ENCODE results near the gene CLEC4E. TPM values are rescaled to one million over a fixed set of nuclear protein-coding genes. Genes with fewer than 3 reads are reported as not detected.

The CLEC4E gene
- total and polyA plus RNA-seq, 2 of the 4 experiments (the other 2 are of a cell fraction) = not detected

- POLR2A ChIA-PET (ENCODE audit: unreplicated experiment) = no interaction called here
- no peaks in the 10 kb centered on the region for H3K4me1 ChIP-seq (ENCODE audit: control insufficient read depth, insufficient read depth, low read length)
- no peak within 1 kb of the TSS for H2AK9ac ChIP-seq (replicated peaks; ENCODE audit: low read depth, low read length, poor library complexity)
- BruUV-seq (replicated peaks) = no TSS peak
- no CpG with 5 or more reads among the region's 4 CpGs for WGBS, 2 experiments (ENCODE audit: extremely low coverage in 2 of 2, insufficient read length in 1 of 2)
- no peak within 1 kb of the TSS for H4K5ac ChIP-seq (ENCODE audit: low read depth, low read length)
- H3K4me2 ChIP-seq (ENCODE audit: low read depth, low read length) = no peak within 1 kb of the TSS
- H4K20me1 ChIP-seq (ENCODE audit: insufficient read depth, low read length) = no peaks in the 10 kb centered on the region
- H4K8ac ChIP-seq (ENCODE audit: low read depth in 2 of 2, low read length in 2 of 2) = no peak within 1 kb of the TSS
- CTCF ChIA-PET = interaction anchor here (0.6 kb wide), 1 partner anchor 508 kb away, joined by 3 read pairs; no protein-coding TSS in a partner anchor
- no peak within 1 kb of the TSS for H2AK5ac ChIP-seq (ENCODE audit: low read depth, low read length)
- H2AFZ ChIP-seq (replicated peaks; ENCODE audit: low read length, poor library complexity) = no peak within 1 kb of the TSS
- TF ChIP-seq NFE2L2 (IDR thresholded peaks at IDR 0.05; ENCODE audit: low read depth, low read length) = no peak
- TF ChIP-seq MAZ (IDR thresholded peaks at IDR 0.05; ENCODE audit: borderline replicate concordance, low read depth, low read length) = no peak
- no peak for TF ChIP-seq MXI1 (IDR thresholded peaks at IDR 0.05; ENCODE audit: borderline replicate concordance, low read depth, low read length)
- no peak for TF ChIP-seq ELK1 (IDR thresholded peaks at IDR 0.05; ENCODE audit: borderline replicate concordance, low read depth, low read length)
- TF ChIP-seq POLR2A (IDR thresholded peaks at IDR 0.05; ENCODE audit: low read depth, low read length) = no peak
- TF ChIP-seq BHLHE40 (IDR thresholded peaks at IDR 0.05; ENCODE audit: low read depth, low read length) = no peak
- TF ChIP-seq RFX5 (IDR thresholded peaks at IDR 0.05; ENCODE audit: low read depth, low read length) = no peak
- TF ChIP-seq SMC3 (IDR thresholded peaks at IDR 0.05; ENCODE audit: low read depth, low read length) = no peak
- no peak for TF ChIP-seq CEBPB (IDR thresholded peaks at IDR 0.05; ENCODE audit: low read depth, low read length)
- TF ChIP-seq CHD1 (IDR thresholded peaks at IDR 0.05; ENCODE audit: low read depth, low read length) = no peak
- no peak for TF ChIP-seq RCOR1 (IDR thresholded peaks at IDR 0.05; ENCODE audit: insufficient replicate concordance, low read length)
- no peaks in the 10 kb centered on the region for H3K79me1 ChIP-seq (ENCODE audit: low read depth in 1 of 2, low read length in 2 of 2)
- no peak within 1 kb of the TSS for H2BK120ac ChIP-seq (ENCODE audit: low read depth, low read length)
- no peaks in the 10 kb centered on the region for H3K9me1 ChIP-seq (ENCODE audit: insufficient read depth, low read length)
- no peak within 1 kb of the TSS for H3K18ac ChIP-seq (ENCODE audit: low read depth, low read length)
- no peak within 1 kb of the TSS for H2BK15ac ChIP-seq (ENCODE audit: low read depth, low read length)
- in situ Hi-C loops (cut with MboI; ENCODE audit: low sequenced_read_pairs) (no loop called here), intact Hi-C loops (cut with micrococcal nuclease) (no loop called here), dilution Hi-C loops (cut with HindIII; ENCODE audit: low sequenced_read_pairs, unreplicated experiment) (no loop called here)
- H2BK20ac ChIP-seq (ENCODE audit: low read depth, low read length) = no peak within 1 kb of the TSS
- no peak within 1 kb of the TSS for H3K23ac ChIP-seq (ENCODE audit: low read depth, low read length)
- H4K91ac ChIP-seq (ENCODE audit: insufficient read depth, low read depth, low read length) = no peak within 1 kb of the TSS
- H3K9ac ChIP-seq (ENCODE audit: low read depth, low read length) = no peak within 1 kb of the TSS
- no peaks in the 10 kb centered on the region for H3K27me3 ChIP-seq (ENCODE audit: control insufficient read depth, insufficient read depth, low read length)
- no peaks in the 10 kb centered on the region for H3K9me3 ChIP-seq (ENCODE audit: control insufficient read depth, insufficient read depth, low read length)
- H3K56ac ChIP-seq (ENCODE audit: extremely low read depth, insufficient read depth, low read length) = no peak within 1 kb of the TSS
- H2BK5ac ChIP-seq (ENCODE audit: low read depth, low read length, poor library complexity, severe bottlenecking) = no peak within 1 kb of the TSS
- H3K4ac ChIP-seq (ENCODE audit: low read depth, low read length) = no peak within 1 kb of the TSS
- no peaks in the 10 kb centered on the region for H3K36me3 ChIP-seq (ENCODE audit: control insufficient read depth, insufficient read depth, low read length)
- no peak within 1 kb of the TSS for H3K27ac ChIP-seq (ENCODE audit: insufficient read depth, low read length)
- no peak within 1 kb of the TSS for H3K14ac ChIP-seq (replicated peaks; ENCODE audit: low read depth, low read length)
- ATAC-seq (ENCODE audit: low read depth) (no peak), DNase-seq (no peak)
- no peak within 1 kb of the TSS for H3K4me3 ChIP-seq (ENCODE audit: insufficient read depth, low read depth, low read length)
Observed at GRCh38 chr12:8513256-8513655, 27.4 kb downstream of the CLEC4E start, which contains the start of gene CLEC4D. Gene CLEC4D, plus strand, starts transcription at chr12:8513503. Its CDS starts 230 bp downstream, at chr12:8513733.

Measured in IMR-90 (cell line).